HepG2 (cell line): ENCODE data around the gene PRPS1L1. TPM values are rescaled to one million over a fixed set of nuclear protein-coding genes. Genes with fewer than 3 reads are reported as not detected.

Experiments
- ATAC-seq: fragments of 200-7000 bp; cut with Tn5 transposase; 3 replicates; pipeline ENCODE4 v1.9.1; 2020; ENCODE audit warnings: mild to moderate bottlenecking, moderate library complexity
- BruUV-seq: library from RNA; stranded (reverse); fragments of 400-500 nt; replicated peaks from 2 replicates; lab custom pipeline; 2021; lab: Mats Ljungman, UMichigan
- CTCF ChIA-PET: fragments of 300-600 bp; formaldehyde crosslinking; extraction: SDS; loops from one replicate; lab custom pipeline; 2021; ENCODE audit warnings: low total read pairs, inconsistent platforms, low intra/inter-chr PET ratio; lab: Yijun Ruan, JAX
- POLR2A ChIA-PET: fragments of 350-600 bp; sonication (Branson Sonifier 250); formaldehyde crosslinking; loops from one replicate; lab custom pipeline; 2020; ENCODE audit warnings: antibody characterized with exemption, inconsistent platforms; lab: Yijun Ruan, JAX
- DNase-seq: peaks from one replicate; pipeline ENCODE4 v3.0.0-alpha.2; 2015; ENCODE audit warnings: low spot score
- FAIRE-seq: peaks from 3 replicates; lab custom pipeline; 2011; peaks lifted over from hg19 to GRCh38; lab: Jason Lieb, UNC
- H2AFZ ChIP-seq: one replicate; pipeline ENCODE4 v1.6.1; 2011; ENCODE audit warnings: low read length, inconsistent platforms
- H3K27ac ChIP-seq: fragments of 300-600 bp; 3 replicates; pipeline ENCODE4 v1.8.0; 2011; ENCODE audit warnings: mixed run types, mild to moderate bottlenecking, mixed read lengths, low read length, inconsistent platforms; ENCODE audit not compliant: insufficient read depth; ENCODE audit errors: extremely low read length
- H3K27me3 ChIP-seq, 2 experiments: fragments of 200-600 bp in 1 of 2; 2 replicates in 1 of 2; 3 replicates in 1 of 2; pipeline versions ENCODE4 v1.6.0 to v1.8.0; 2011; ENCODE audit warnings: low read length in 2 of 2, mild to moderate bottlenecking in 2 of 2, moderate library complexity in 2 of 2, inconsistent platforms in 1 of 2; ENCODE audit not compliant: insufficient read depth in 2 of 2, control insufficient read depth in 1 of 2
- H3K36me3 ChIP-seq, 2 experiments: fragments of 200-600 bp in 1 of 2; replicated peaks in 1 of 2; 2 replicates in 1 of 2; 3 replicates in 1 of 2; pipeline versions ENCODE4 v1.5.1 to v1.8.0; 2011; ENCODE audit warnings: low read length in 2 of 2, inconsistent platforms in 1 of 2; ENCODE audit not compliant: insufficient read depth in 2 of 2, control insufficient read depth in 1 of 2
- H3K4me1 ChIP-seq: 2 replicates; pipeline ENCODE4 v1.5.1; 2012; ENCODE audit warnings: low read length, inconsistent platforms; ENCODE audit not compliant: insufficient read depth
- H3K4me2 ChIP-seq: 2 replicates; pipeline ENCODE4 v1.6.0; 2011; ENCODE audit warnings: low read depth, low read length, inconsistent platforms
- H3K4me3 ChIP-seq, 3 experiments: fragments of 200-600 bp in 1 of 3; sonication (generic), shearing (Covaris generic) in 1 of 3; replicated peaks in 1 of 3; 2 replicates each; pipeline ENCODE4 v1.5.1; 2011 to 2016; ENCODE audit warnings: low read length in 3 of 3, inconsistent platforms in 2 of 3, low read depth in 2 of 3, mild to moderate bottlenecking in 2 of 3, control low read depth in 1 of 3, mixed read lengths in 1 of 3; ENCODE audit not compliant: insufficient read depth in 1 of 3
- H3K79me2 ChIP-seq: one replicate; pipeline ENCODE4 v1.6.1; 2011; ENCODE audit warnings: low read length, inconsistent platforms; ENCODE audit not compliant: insufficient read depth
- H3K9ac ChIP-seq: 2 replicates; pipeline ENCODE4 v1.6.0; 2011; ENCODE audit warnings: mild to moderate bottlenecking, low read depth, low read length, inconsistent platforms; ENCODE audit not compliant: insufficient read depth
- H3K9me3 ChIP-seq: 2 replicates; pipeline ENCODE4 v1.5.1; 2012; ENCODE audit warnings: mild to moderate bottlenecking, low read length
- H4K20me1 ChIP-seq: 2 replicates; pipeline ENCODE4 v1.6.0; 2011; ENCODE audit warnings: inconsistent platforms, mild to moderate bottlenecking, low read length, moderate library complexity; ENCODE audit not compliant: insufficient read depth
- BRD4 ChIP-seq: sonication (generic); formaldehyde crosslinking; IDR thresholded peaks from 2 replicates; pipeline ENCODE4 v1.4.0; 2020; ENCODE audit warnings: missing genetic modification reagents
- DNMT1 ChIP-seq: sonication (generic); formaldehyde crosslinking; IDR thresholded peaks from 2 replicates; pipeline ENCODE4 v1.5.1; 2020; ENCODE audit warnings: mild to moderate bottlenecking, missing genetic modification reagents
- MAFF ChIP-seq: IDR thresholded peaks from 2 replicates; pipeline ENCODE4 v1.6.1; 2011; ENCODE audit warnings: low read depth, low read length, improper control_type of control experiment
- MAFK ChIP-seq, 2 experiments: IDR thresholded peaks in 1 of 2; conservative IDR thresholded peaks in 1 of 2; 2 replicates each; pipeline ENCODE4 v1.6.1; 2011; ENCODE audit warnings: improper control_type of control experiment in 2 of 2, low read length in 2 of 2
- SP1 ChIP-seq, 2 experiments: fragments of 450-650 bp in 1 of 2; sonication (generic) in 1 of 2; formaldehyde crosslinking in 1 of 2; IDR thresholded peaks; 2 replicates each; pipeline versions ENCODE4 v1.4.0 to v1.6.1; 2016 to 2020; ENCODE audit warnings: missing genetic modification reagents in 1 of 2
- ZNF12 ChIP-seq: sonication (generic); formaldehyde crosslinking; IDR thresholded peaks from 2 replicates; pipeline ENCODE4 v1.5.0; 2020; ENCODE audit warnings: missing genetic modification reagents
- ZNF441 ChIP-seq: sonication (generic); formaldehyde crosslinking; IDR thresholded peaks from 2 replicates; pipeline ENCODE4 v1.7.0; 2021; ENCODE audit warnings: missing genetic modification reagents, borderline replicate concordance
- ZNF616 ChIP-seq: sonication (generic); formaldehyde crosslinking; IDR thresholded peaks from 2 replicates; pipeline ENCODE4 v1.5.0; 2020; ENCODE audit warnings: low read depth, mild to moderate bottlenecking, missing genetic modification reagents
- ZSCAN31 ChIP-seq: sonication (generic); formaldehyde crosslinking; IDR thresholded peaks from 2 replicates; pipeline ENCODE4 v1.5.0; 2020; ENCODE audit warnings: low read depth, mild to moderate bottlenecking, missing genetic modification reagents
- WGBS: methylation state at CpG from one replicate; pipeline ENCODE4 v1.1.6; 2017; ENCODE audit warnings: low lambda C conversion rate; 5-methylcytosine and 5-hydroxymethylcytosine counted together
- in situ Hi-C: cut with HindIII; loops from 2 replicates; pipeline ENCODE4 v1.10.0; 2017; ENCODE audit warnings: low pct_unique_long_range_greater_than_20kb; ENCODE audit not compliant: extremely low pct_ligation_motif_present
- intact Hi-C: fragments of 100-400 bp; cut with micrococcal nuclease; formaldehyde crosslinking; loops from one replicate; pipeline ENCODE4 v1.10.0; 2022; ENCODE audit not compliant: unreplicated experiment
- polyA plus RNA-seq, 8 experiments: library from polyadenylated mRNA; depleted of rRNA in 3 of 8; stranded (reverse) in 7 of 8; unstranded in 1 of 8; fragments of >200 nt; fragmentation: Illumina TruSeq in 4 of 8; extraction: Trizol in 4 of 8; gene quantifications; 2 replicates each; pipeline versions ENCODE4 v1.2.1 to v1.2.3, GENCODE V29; 2011 to 2016; ENCODE audit warnings: low read depth in 4 of 8, missing spikeins in 1 of 8, mixed read lengths in 1 of 8; ENCODE audit not compliant: insufficient read depth in 1 of 8
- total RNA-seq, 5 experiments: library from RNA; depleted of rRNA; stranded (reverse); fragments of >200 nt; fragmentation: Illumina TruSeq; extraction: Trizol; gene quantifications; 2 replicates each; pipeline ENCODE4 v1.2.3, GENCODE V29; 2016; ENCODE audit warnings: low read depth in 1 of 5
- TF ChIP-seq, protein P1 (sequence below): sonication (generic); formaldehyde crosslinking; IDR thresholded peaks from 2 replicates; pipeline ENCODE4 v1.8.1; 2023; ENCODE audit warnings: mild to moderate bottlenecking, missing genetic modification reagents
- TF ChIP-seq, protein P2 (sequence below): sonication (generic); formaldehyde crosslinking; IDR thresholded peaks from 2 replicates; pipeline ENCODE4 v1.4.0; 2020; ENCODE audit warnings: missing genetic modification reagents

Gene PRPS1L1
- total and polyA plus RNA-seq, 2 of the 13 experiments (the other 11 are each of a cell fraction or from before 2014, with no cell fraction given), result not detected

DNA sequence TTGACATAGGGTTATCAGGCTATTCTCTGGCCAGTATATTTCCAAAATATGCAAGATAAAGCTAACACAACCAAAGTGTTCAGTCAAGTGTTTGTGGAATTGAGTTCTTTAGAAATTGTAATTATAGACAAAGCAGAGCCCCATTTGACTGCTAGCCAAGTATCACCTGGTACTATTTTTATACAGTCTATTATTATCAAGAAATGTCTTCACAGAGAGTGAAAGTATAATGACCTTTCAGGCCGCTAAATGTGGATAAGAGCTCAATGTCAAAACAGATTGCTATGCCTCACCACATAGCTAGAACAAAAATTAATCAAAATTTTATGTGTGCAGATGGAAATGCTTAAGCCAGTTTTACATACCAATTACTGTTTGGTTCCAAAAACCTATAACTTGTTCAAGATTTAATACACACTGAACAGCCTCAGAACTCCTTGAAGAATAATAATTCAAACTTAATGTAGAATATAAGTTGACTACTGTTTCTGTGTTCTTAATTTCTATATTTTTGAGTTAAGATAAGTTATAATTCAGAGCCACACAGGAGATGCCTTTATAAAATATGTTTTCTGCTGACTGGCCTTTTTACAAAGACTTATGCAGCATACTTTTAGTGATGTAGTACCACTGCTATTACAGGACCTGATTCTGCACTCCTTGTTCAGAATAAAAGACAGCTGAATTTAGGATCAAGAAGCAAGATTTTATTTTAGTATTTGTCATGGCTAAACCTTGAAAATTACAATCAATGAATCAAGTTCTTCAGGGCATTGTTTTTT is 31.0 kb downstream of the PRPS1L1 start:
- H3K4me1 ChIP-seq, result no peaks in the 10 kb centered on the region
- ATAC-seq (no peak), FAIRE-seq (no peak), DNase-seq (no peak)
- no peaks in the 10 kb centered on the region for H3K27me3 ChIP-seq
- H4K20me1 ChIP-seq, result no peaks in the 10 kb centered on the region
- H3K9ac ChIP-seq, result no peak overlapping the region
- no peak overlapping the region for H3K4me2 ChIP-seq
- H2AFZ ChIP-seq, result no peak overlapping the region
- CTCF ChIA-PET, result no interaction called here
- intact Hi-C loops (no loop called here), in situ Hi-C loops (no loop called here)
- H3K36me3 ChIP-seq, result no peaks in the 10 kb centered on the region
- TF ChIP-seq MAFK (conservative IDR thresholded peaks at IDR 0.05 in 1 of 2, IDR thresholded peaks at IDR 0.05 in 1 of 2; ENCODE audit: low read length in 2 of 2), result peak; percentile 54 to 78
- TF ChIP-seq MAFF, result peak; percentile 72
- TF ChIP-seq, protein P1, sequence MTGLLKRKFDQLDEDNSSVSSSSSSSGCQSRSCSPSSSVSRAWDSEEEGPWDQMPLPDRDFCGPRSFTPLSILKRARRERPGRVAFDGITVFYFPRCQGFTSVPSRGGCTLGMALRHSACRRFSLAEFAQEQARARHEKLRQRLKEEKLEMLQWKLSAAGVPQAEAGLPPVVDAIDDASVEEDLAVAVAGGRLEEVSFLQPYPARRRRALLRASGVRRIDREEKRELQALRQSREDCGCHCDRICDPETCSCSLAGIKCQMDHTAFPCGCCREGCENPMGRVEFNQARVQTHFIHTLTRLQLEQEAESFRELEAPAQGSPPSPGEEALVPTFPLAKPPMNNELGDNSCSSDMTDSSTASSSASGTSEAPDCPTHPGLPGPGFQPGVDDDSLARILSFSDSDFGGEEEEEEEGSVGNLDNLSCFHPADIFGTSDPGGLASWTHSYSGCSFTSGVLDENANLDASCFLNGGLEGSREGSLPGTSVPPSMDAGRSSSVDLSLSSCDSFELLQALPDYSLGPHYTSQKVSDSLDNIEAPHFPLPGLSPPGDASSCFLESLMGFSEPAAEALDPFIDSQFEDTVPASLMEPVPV (CRISPR knock-in tag), result no peak
- no TSS peak for BruUV-seq
- WGBS, result 5% methylated on average over 1 of the region's 1 CpG
- no peak overlapping the region for H3K27ac ChIP-seq
- no peak overlapping the region for H3K4me3 ChIP-seq
- no peaks in the 10 kb centered on the region for H3K79me2 ChIP-seq
- POLR2A ChIA-PET, result no interaction called here
- H3K9me3 ChIP-seq, result no peaks in the 10 kb centered on the region

DNA sequence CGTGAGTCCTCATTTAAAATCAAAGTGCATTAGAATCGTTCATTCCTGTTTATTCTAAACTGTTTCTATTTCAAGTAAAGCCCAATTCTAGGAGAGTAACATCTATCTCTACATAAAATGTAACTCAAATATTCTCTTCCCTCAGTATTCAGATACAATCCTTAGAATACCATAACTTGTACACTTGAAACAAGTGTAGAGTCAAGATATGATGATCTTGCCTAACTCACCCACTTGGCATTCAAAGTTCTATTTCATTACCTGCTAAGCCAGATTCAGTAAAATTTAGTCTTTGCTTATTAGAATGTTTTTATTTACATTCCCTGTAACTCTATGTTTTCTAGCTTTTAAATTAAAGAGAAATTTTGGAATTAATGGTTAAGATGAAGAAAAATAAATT is 31.6 kb downstream of the PRPS1L1 start:
- no peak for DNase-seq
- Histone ChIP-seq H2AFZ (no peak overlapping the region), H3K9ac (no peak overlapping the region), H3K27me3 (no peaks in the 10 kb centered on the region), H3K4me1 (no peaks in the 10 kb centered on the region), H3K4me3 (no peak overlapping the region), H3K36me3 (no peaks in the 10 kb centered on the region), H4K20me1 (no peaks in the 10 kb centered on the region), H3K27ac (no peak overlapping the region), H3K9me3 (no peaks in the 10 kb centered on the region), H3K79me2 (no peaks in the 10 kb centered on the region), H3K4me2 (no peak overlapping the region)
- WGBS, result 3% methylated on average over 2 of the region's 2 CpGs
- intact Hi-C loops, result no loop called here
- FAIRE-seq, result no peak
- BruUV-seq, result no TSS peak
- ATAC-seq, result no peak
- ChIA-PET POLR2A (no interaction called here), CTCF (no interaction called here)
- in situ Hi-C loops, result no loop called here
- TF ChIP-seq DNMT1 (CRISPR knock-in tag) (no peak), ZNF616 (no peak), SP1 (IDR thresholded peaks at IDR 0.05) (no peak), SP1 (CRISPR knock-in tag; IDR thresholded peaks at IDR 0.05) (no peak), ZNF12 (CRISPR knock-in tag) (no peak), ZSCAN31 (CRISPR knock-in tag) (no peak), BRD4 (CRISPR knock-in tag) (no peak), ZNF441 (CRISPR knock-in tag) (no peak)
- TF ChIP-seq, protein P2, sequence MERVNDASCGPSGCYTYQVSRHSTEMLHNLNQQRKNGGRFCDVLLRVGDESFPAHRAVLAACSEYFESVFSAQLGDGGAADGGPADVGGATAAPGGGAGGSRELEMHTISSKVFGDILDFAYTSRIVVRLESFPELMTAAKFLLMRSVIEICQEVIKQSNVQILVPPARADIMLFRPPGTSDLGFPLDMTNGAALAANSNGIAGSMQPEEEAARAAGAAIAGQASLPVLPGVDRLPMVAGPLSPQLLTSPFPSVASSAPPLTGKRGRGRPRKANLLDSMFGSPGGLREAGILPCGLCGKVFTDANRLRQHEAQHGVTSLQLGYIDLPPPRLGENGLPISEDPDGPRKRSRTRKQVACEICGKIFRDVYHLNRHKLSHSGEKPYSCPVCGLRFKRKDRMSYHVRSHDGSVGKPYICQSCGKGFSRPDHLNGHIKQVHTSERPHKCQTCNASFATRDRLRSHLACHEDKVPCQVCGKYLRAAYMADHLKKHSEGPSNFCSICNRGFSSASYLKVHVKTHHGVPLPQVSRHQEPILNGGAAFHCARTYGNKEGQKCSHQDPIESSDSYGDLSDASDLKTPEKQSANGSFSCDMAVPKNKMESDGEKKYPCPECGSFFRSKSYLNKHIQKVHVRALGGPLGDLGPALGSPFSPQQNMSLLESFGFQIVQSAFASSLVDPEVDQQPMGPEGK, result no peak
